Stimulated activated naive CD8-positive, alpha-beta T cell treated with anti-CD3 and anti-CD28 coated beads, Interleukin-15, amount 100 ng/mL, for 72 hours (primary cell): ENCODE results near the gene TMEM131L.
A peak's percentile ranks its signal among the peaks of the same experiment; 100 is the strongest.
"Not testable (repeated sequence)": the region's sequence is repeated elsewhere in the genome, so short reads cannot be mapped to it uniquely, and the experiment has no call there.

Experiments
- ATAC-seq: fragments of 150-1000 bp; cut with Tn5 transposase; 2 replicates; pipeline ENCODE4 v1.10.0; 2021; ENCODE audit warnings: mild to moderate bottlenecking, moderate library complexity
- DNase-seq, 2 donors: peaks; one replicate each; pipeline ENCODE4 v3.0.0; 2021 to 2022
- H3K27ac Mint-ChIP-seq, 2 donors: one replicate each; pipeline ENCODE4 v1.8.0; 2022; ENCODE audit warnings: mild to moderate bottlenecking in 2 of 2, mixed read lengths in 2 of 2, moderate library complexity in 2 of 2
- H3K27me3 Mint-ChIP-seq: one replicate; pipeline ENCODE4 v1.8.0; 2022; ENCODE audit warnings: mixed read lengths
- H3K4me1 Mint-ChIP-seq: one replicate; pipeline ENCODE4 v1.8.0; 2022; ENCODE audit warnings: mild to moderate bottlenecking, mixed read lengths
- H3K4me3 Mint-ChIP-seq, 2 donors: one replicate each; pipeline ENCODE4 v1.8.0; 2022; ENCODE audit warnings: mild to moderate bottlenecking in 2 of 2, mixed read lengths in 2 of 2, moderate library complexity in 1 of 2
- H3K9me3 Mint-ChIP-seq, 2 donors: one replicate each; pipeline ENCODE4 v1.8.0; 2022; ENCODE audit warnings: mixed read lengths in 2 of 2

The TMEM131L gene

DNA sequence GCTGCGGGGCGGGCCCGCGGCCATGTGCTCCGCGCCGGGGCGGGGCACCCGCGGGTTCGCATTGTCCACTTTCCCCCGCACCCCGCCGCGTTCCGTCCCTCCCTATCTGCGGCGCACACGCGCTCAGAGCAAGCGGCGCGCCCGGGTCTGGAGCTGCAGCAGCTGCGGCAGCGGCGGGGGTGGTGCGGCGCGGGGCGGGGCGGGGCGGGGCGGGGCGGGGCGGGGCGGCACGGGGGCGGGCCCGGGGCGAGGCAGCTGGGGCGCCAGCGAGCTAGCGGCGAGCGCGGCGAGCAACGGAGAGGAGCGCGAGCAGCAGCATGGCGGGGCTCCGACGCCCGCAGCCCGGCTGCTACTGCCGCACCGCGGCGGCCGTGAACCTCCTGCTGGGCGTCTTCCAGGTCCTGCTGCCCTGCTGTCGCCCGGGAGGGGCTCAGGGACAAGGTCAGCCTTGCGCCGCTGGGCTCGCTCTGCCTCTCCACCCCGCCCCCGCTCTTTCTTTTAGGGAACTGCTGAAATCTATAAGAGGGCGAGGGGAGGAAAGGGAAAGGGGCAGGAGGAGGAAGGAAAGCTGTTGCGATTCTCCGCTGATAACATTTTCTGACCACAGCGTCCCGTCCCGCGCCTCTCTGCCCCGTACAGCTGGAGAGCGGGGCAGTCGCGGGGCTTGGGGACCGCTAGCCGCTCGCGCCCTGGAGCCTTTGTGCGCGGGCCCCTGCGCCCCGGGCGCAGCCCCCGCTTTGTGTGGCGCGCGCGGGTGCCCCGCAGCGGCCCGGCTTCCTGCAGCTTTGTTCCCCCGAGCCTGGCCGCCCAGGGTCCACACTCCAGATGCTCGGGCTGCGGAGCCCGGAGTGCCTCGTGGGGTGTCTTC is at the start of gene TMEM131L:
TSS of gene TMEM131L (plus strand) at position 280 of the 868 bp plus-strand sequence. CDS start at position 318, 38 bp downstream.
- Mint-ChIP-seq H3K27me3 (no peaks in the 10 kb centered on the region), H3K9me3 (no peaks in the 10 kb centered on the region)

DNA sequence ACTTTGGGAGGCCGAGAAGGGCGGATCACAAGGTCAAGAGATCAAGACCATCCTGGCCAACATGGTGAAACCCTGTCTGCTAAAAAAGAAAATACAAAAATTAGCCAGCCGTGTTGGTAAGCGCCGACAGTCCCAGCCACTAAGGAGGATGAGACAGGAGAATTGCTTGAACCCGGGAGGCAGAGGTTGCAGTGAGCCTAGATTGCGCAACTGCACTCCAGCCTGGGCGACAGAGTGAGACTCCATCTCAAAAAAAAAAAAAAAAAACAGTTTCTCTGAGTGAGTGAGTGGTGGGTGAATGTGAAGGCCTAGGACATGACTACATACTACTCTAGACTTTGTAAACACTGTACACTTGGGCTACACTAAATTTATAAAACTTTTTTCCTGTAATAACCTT is 49.7 kb upstream of the TMEM131L start:
- H3K4me1 Mint-ChIP-seq, result peaks cover 31% of the 10 kb centered on the region
- not testable (repeated sequence) for ATAC-seq, H3K27me3 Mint-ChIP-seq, DNase-seq, H3K27ac Mint-ChIP-seq, H3K9me3 Mint-ChIP-seq, H3K4me3 Mint-ChIP-seq

More for the DNA sequence above, at the start of gene TMEM131L:
- ATAC-seq, result peak; percentile 81
- Mint-ChIP-seq H3K27ac (peak within 1 kb of the TSS; percentile 74 to 95), H3K4me1 (peaks cover 36% of the 10 kb centered on the region), H3K4me3 (peak within 1 kb of the TSS; percentile 97 to 98)
- DNase-seq, result peak; percentile 69 to 73

GRCh38 chr4:153418121-153418520 is 48.0 kb upstream of the TMEM131L start:
- Mint-ChIP-seq H3K4me3 (no peak overlapping the region), H3K4me1 (peaks cover 41% of the 10 kb centered on the region), H3K27ac (no peak overlapping the region), H3K9me3 (no peaks in the 10 kb centered on the region), H3K27me3 (no peaks in the 10 kb centered on the region)
- ATAC-seq (no peak), DNase-seq (no peak)

DNA sequence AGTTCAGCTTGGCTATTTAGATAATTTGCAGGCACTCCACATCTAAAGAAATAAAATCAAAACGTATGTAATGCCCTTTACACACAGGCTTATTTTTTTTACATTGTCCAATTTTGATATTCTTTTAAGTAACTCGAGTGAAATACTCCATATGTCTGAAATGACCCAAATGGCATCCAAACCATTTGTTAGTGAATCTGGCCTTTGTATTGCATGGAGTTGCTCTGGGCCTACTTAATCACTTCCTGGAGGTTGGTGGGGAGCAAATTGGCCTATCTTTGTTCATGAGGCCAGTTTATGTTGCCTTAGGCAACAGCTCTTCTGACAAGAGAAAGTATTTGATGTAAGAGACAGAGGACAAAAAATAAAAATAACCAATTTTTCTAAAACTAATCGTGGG is 47.6 kb upstream of the TMEM131L start:
- Mint-ChIP-seq H3K9me3 (no peaks in the 10 kb centered on the region), H3K4me3 (no peak overlapping the region), H3K4me1 (peaks cover 41% of the 10 kb centered on the region), H3K27ac (no peak overlapping the region), H3K27me3 (no peaks in the 10 kb centered on the region)
- DNase-seq, result no peak
- ATAC-seq, result no peak

GRCh38 chr4:153419029-153419428 is 47.1 kb upstream of the TMEM131L start:
- no peaks in the 10 kb centered on the region for H3K9me3 Mint-ChIP-seq
- H3K27me3 Mint-ChIP-seq, result no peaks in the 10 kb centered on the region
- ATAC-seq (no peak), DNase-seq (no peak)
- no peak overlapping the region for H3K27ac Mint-ChIP-seq
- H3K4me1 Mint-ChIP-seq, result peaks cover 41% of the 10 kb centered on the region
- no peak overlapping the region for H3K4me3 Mint-ChIP-seq

DNA sequence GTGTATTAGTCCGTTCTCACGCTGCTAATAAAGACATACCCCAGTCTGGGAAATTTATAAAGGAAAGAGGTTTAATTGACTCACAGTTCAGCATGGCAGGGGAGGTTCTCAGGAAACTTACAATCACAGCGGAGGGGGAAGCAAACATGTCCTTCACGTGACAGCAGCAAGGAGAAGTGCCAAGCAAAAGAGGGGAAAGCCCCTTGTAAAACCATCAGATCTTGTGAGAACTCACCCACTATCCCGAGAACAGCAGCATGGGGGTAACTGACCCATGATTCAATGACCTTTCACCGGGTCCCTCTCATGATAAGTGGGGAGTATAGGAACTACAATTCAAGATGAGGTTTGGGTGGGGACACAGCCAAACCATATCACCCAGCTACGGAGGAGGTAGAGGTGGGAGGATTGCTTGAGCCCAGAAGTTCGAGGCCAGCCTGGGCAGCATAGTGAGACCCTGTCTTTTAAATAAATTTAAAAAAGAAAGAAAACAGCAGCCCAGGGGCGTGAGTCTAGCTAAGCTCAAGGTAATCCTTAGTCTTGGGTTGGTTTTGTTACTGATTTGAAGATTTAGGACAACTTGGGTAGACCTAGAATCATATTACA is 46.4 kb upstream of the TMEM131L start:
- H3K27me3 Mint-ChIP-seq, result no peaks in the 10 kb centered on the region
- DNase-seq (no peak), ATAC-seq (no peak)
- no peaks in the 10 kb centered on the region for H3K9me3 Mint-ChIP-seq
- H3K4me3 Mint-ChIP-seq, result no peak overlapping the region
- peak overlapping the region in 1 of 2 donors; percentile 17 for H3K27ac Mint-ChIP-seq
- H3K4me1 Mint-ChIP-seq, result peaks cover 41% of the 10 kb centered on the region

GRCh38 chr4:153420361-153420760 is 45.8 kb upstream of the TMEM131L start:
- Mint-ChIP-seq H3K9me3 (no peaks in the 10 kb centered on the region), H3K4me1 (peaks cover 41% of the 10 kb centered on the region), H3K27me3 (no peaks in the 10 kb centered on the region), H3K27ac (peak overlapping the region in 1 of 2 donors; percentile 40), H3K4me3 (no peak overlapping the region)
- no peak for ATAC-seq
- DNase-seq, result no peak

- peak; percentile 78 for ATAC-seq
- peaks cover 56% of the 10 kb centered on the region for H3K4me1 Mint-ChIP-seq
- H3K27ac Mint-ChIP-seq, result no peak overlapping the region
- H3K27me3 Mint-ChIP-seq, result no peaks in the 10 kb centered on the region
- no peaks in the 10 kb centered on the region for H3K9me3 Mint-ChIP-seq
- H3K4me3 Mint-ChIP-seq, result no peak overlapping the region
- DNase-seq, result no peak
Observed at GRCh38 chr4:153421941-153422340, 44.2 kb upstream of the TMEM131L start.

DNA sequence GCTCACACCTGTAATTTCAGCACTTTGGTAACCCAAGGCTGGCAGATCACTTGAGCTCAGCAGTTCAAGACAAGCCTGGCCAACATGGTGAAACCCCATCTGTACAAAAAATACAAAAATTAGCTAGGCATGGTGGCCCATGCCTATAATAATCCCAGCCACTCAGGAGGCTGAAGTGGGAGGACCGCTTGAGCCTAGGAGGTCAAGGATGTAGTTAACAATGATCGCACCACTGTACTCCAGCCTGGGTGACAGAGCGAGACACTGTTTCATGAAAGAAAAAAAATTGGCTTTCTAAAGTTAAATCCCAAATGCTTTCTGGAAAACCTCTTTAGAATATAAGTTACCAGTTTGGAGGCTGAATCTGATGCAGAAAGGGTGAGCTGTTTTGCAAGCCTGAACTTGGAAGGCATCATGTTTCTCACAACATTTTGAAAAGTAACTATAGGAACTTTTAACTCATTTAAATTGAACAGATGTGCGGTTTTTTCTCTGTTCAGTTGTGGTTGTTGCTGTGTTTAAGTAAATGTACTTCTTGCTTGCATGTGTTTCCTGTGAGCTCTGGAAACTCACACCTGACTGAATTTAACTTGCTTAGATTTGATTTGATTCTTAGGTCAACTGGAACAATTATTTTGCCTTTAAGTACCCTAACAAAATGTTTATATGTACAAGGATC is 39.8 kb upstream of the TMEM131L start:
- no peaks in the 10 kb centered on the region for H3K9me3 Mint-ChIP-seq
- peak overlapping the region; percentile 44 to 50 for H3K4me3 Mint-ChIP-seq
- peak overlapping the region in 1 of 2 donors; percentile 27 for H3K27ac Mint-ChIP-seq
- no peaks in the 10 kb centered on the region for H3K27me3 Mint-ChIP-seq
- ATAC-seq (peak; percentile 79), DNase-seq (no peak)
- H3K4me1 Mint-ChIP-seq, result peaks cover 66% of the 10 kb centered on the region

DNA sequence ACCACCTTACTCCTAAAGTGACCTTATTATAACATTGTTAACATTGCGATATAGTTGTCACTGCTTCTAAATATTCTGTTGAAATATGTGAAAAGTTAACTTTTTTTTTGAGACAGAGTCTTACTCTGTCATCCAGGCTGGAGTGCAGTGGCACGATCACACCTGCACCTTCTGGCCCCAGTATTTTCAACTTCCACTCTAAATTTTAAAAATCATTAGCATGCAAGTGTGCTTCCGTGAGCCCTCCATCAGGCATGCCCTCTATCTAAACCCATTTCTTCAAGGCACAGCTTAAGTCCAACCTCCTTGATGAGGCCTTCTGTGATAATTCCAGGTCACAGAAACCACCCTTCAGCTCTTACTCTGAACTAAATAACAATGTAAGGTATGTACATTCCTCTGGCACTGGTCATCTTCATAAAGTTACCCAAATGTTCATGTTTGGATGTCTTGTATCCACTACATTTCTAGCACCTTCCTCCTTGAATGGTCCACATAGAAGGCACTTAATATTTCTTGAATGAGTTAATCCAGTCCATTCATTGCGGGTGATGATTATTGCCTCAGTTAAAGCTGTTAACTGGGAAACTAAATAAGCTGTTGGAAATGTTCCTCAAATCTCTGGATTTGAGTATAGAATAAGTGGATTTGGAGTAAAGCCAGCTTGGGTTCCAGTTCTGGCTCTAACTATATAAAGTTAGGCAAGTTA is 38.6 kb upstream of the TMEM131L start:
- H3K4me1 Mint-ChIP-seq, result peaks cover 66% of the 10 kb centered on the region
- peak overlapping the region in 1 of 2 donors; percentile 55 for H3K27ac Mint-ChIP-seq
- no peak for ATAC-seq
- no peak for DNase-seq
- no peak overlapping the region for H3K4me3 Mint-ChIP-seq
- no peaks in the 10 kb centered on the region for H3K27me3 Mint-ChIP-seq
- H3K9me3 Mint-ChIP-seq, result no peaks in the 10 kb centered on the region

DNA sequence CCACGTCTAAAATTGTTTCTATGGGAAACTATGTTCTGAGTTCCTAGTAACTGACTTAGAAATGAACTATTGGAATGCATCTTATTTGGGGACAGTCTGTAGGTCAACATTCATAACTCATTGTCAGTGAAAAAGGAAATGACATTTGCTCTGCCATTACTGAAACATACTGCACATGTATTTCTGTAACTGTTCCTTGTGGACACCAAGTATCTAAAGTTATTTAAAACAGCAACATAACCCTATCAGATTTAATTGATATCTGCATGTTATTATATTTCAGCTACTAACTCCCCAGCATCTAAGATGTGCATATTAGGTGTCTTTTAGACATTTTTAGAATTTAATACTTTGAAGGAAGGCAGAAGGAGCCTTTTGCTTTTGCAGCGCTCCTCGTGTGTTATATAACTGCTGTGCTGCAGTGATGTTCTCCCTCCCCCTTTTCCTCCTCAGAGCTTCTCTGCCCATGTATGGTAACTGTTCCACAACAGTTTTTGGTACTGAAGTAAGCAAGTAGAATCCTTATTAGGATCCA is 37.2 kb upstream of the TMEM131L start:
- ATAC-seq, result no peak
- H3K27ac Mint-ChIP-seq, result peak overlapping the region in 1 of 2 donors; percentile 47
- DNase-seq, result no peak
- peak overlapping the region; percentile 20 to 48 for H3K4me3 Mint-ChIP-seq
- no peaks in the 10 kb centered on the region for H3K27me3 Mint-ChIP-seq
- no peaks in the 10 kb centered on the region for H3K9me3 Mint-ChIP-seq
- H3K4me1 Mint-ChIP-seq, result peaks cover 75% of the 10 kb centered on the region

DNA sequence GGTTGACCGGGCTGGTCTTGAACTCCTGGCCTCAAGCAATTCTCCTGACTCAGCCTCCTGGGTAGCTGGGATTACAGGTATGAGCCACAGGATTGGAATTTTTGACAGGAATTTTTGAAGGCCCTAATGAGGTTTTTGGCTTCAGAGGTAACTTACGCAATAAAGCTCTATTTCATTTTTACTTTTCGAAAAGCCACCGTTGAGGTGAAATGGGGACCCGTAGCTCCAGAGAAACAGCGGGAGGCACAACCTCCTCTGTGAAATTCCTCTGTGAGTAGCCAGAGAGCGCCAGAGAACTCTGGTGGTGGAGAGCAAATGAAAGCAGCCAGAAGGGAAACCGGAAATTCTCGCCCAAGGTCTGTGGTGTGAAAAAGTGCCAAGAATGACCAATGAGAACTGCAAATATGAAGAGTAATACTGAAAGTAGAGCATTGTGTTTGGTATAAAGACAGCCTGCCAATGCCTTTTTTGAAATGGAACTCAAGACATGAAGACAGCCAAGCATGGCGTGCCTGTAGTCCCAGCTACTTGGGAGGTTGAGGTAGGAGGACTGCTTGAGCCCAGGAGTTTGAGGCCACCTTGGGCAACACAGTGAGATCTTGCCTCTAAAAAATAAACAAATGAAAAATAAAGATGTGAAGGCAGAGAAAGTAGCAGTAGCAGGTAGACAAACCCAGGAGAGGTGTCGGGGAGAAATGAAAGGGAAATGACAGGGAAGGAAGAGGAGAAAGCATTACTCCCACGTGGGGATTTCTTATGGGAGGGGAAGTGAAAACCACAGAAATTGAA is 33.0 kb upstream of the TMEM131L start:
- Mint-ChIP-seq H3K27ac (peak overlapping the region; percentile 83 to 97), H3K9me3 (no peaks in the 10 kb centered on the region), H3K4me3 (peak overlapping the region; percentile 93 to 94), H3K27me3 (no peaks in the 10 kb centered on the region), H3K4me1 (peaks cover 81% of the 10 kb centered on the region)
- peak; percentile 76 to 89 for DNase-seq
- ATAC-seq, result peak; percentile 91

DNA sequence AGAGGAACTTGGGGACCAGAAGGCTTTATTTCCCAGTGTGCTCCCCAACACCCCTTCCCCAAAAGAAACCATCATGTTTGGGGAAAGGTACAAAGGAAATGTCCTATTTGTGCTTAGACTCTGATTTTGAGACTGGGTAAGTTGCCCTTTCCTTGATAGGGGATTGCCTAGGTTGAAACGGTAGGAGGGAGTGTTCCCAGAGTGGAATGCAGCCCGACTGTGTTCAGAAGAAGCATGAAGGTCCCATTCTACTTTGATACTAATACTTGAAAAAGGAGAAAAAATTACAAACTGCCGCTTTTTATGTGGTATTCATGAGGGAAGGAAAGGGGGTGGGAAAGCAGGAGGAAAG is 32.4 kb upstream of the TMEM131L start:
- no peak for ATAC-seq
- peak overlapping the region in 1 of 2 donors; percentile 97 for H3K27ac Mint-ChIP-seq
- no peaks in the 10 kb centered on the region for H3K27me3 Mint-ChIP-seq
- DNase-seq, result no peak
- peak overlapping the region; percentile 93 to 94 for H3K4me3 Mint-ChIP-seq
- H3K4me1 Mint-ChIP-seq, result peaks cover 81% of the 10 kb centered on the region
- H3K9me3 Mint-ChIP-seq, result no peaks in the 10 kb centered on the region

DNA sequence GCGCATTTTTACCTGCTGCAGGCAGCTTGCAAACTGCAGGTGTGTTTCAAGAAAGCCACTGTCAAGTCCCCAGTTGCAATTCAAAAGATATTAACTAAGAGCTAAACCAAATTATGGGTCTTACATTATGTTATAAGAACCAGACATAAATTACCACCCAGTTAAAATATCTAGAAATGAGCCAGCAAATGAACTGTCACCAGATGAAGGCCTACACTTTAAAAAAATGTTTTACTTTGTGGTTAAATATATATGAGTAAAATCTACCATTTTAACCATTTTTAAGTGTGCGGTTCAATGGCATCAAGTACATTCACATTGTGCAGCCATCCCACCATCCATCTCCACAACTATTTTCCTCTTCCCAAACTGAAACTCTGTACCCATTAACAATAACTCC is 32.0 kb upstream of the TMEM131L start:
- Mint-ChIP-seq H3K9me3 (no peaks in the 10 kb centered on the region), H3K27ac (no peak overlapping the region), H3K27me3 (no peaks in the 10 kb centered on the region), H3K4me1 (peaks cover 80% of the 10 kb centered on the region), H3K4me3 (peak overlapping the region; percentile 93 to 94)
- DNase-seq, result no peak
- ATAC-seq, result peak; percentile 7
